Measurements from ENCODE around the gene TEX13A.

The TEX13A gene

GRCh38 chrX:105189093-105189492 is 31.4 kb downstream of the TEX13A start:
- DNase-seq (ENCODE audit: low read depth): no peak
- no peak overlapping the region for H3K4me3 ChIP-seq (ENCODE audit: low read length)
- TF ChIP-seq CTCF (conservative IDR thresholded peaks at IDR 0.05; ENCODE audit: low read length): no peak

GRCh38 chrX:105179644-105180043 is 40.9 kb downstream of the TEX13A start:
- H3K4me3 ChIP-seq (ENCODE audit: low read length): no peak overlapping the region
- DNase-seq (ENCODE audit: low read depth): no peak
- no peak for TF ChIP-seq CTCF (conservative IDR thresholded peaks at IDR 0.05; ENCODE audit: low read length)

GRCh38 chrX:105173071-105173470 is 47.4 kb downstream of the TEX13A start:
- no peak overlapping the region for H3K4me3 ChIP-seq (ENCODE audit: low read length)
- DNase-seq (ENCODE audit: low read depth): no peak
- TF ChIP-seq CTCF (conservative IDR thresholded peaks at IDR 0.05; ENCODE audit: low read length): no peak

Measured in AG10803 (cell line).